HepG2 (cell line): Measurements from ENCODE around the gene IER2. TPM values are rescaled to one million over a fixed set of nuclear protein-coding genes. Genes with fewer than 3 reads are reported as not detected.
A peak's percentile ranks its signal among the peaks of the same experiment; 100 is the strongest.

Experiments
- CEBPB ChIP-seq: IDR thresholded peaks from 2 replicates; pipeline ENCODE4 v1.6.1; 2011; ENCODE audit warnings: low read depth, low read length, improper control_type of control experiment, borderline replicate concordance
- ELK4 ChIP-seq: sonication (generic); formaldehyde crosslinking; IDR thresholded peaks from 2 replicates; pipeline ENCODE4 v1.9.0; 2021; ENCODE audit warnings: missing genetic modification reagents, borderline replicate concordance
- HBP1 ChIP-seq: IDR thresholded peaks from 2 replicates; pipeline ENCODE4 v1.6.1; 2016; ENCODE audit warnings: low read depth, control low read depth
- MIER2 ChIP-seq: IDR thresholded peaks from 2 replicates; pipeline ENCODE4 v1.6.1; 2016; ENCODE audit warnings: missing biosample characterization, missing genetic modification reagents
- SIX1 ChIP-seq: sonication (generic); formaldehyde crosslinking; IDR thresholded peaks from 2 replicates; pipeline ENCODE4 v1.4.0; 2020; ENCODE audit warnings: missing genetic modification reagents, borderline replicate concordance
- THAP8 ChIP-seq: sonication (generic); formaldehyde crosslinking; IDR thresholded peaks from 2 replicates; pipeline ENCODE4 v1.5.1; 2020; ENCODE audit warnings: missing genetic modification reagents, mild to moderate bottlenecking, borderline replicate concordance
- ZBTB49 ChIP-seq: sonication (generic); formaldehyde crosslinking; IDR thresholded peaks from 2 replicates; pipeline ENCODE4 v1.4.0; 2020; ENCODE audit warnings: missing genetic modification reagents, borderline replicate concordance
- ZNF280B ChIP-seq: sonication (generic); formaldehyde crosslinking; IDR thresholded peaks from 2 replicates; pipeline ENCODE4 v1.5.0; 2020; ENCODE audit warnings: missing genetic modification reagents, mild to moderate bottlenecking, borderline replicate concordance
- ZNF644 ChIP-seq: IDR thresholded peaks from 2 replicates; pipeline ENCODE4 v1.6.1; 2016; ENCODE audit warnings: low read depth
- ZNF646 ChIP-seq: sonication (generic); formaldehyde crosslinking; IDR thresholded peaks from 2 replicates; pipeline ENCODE4 v1.9.0; 2021; ENCODE audit warnings: mild to moderate bottlenecking, missing genetic modification reagents
- ZSCAN25 ChIP-seq: sonication (generic); formaldehyde crosslinking; IDR thresholded peaks from 2 replicates; pipeline ENCODE4 v1.8.0; 2022; ENCODE audit warnings: mild to moderate bottlenecking, missing genetic modification reagents
- ZSCAN29 ChIP-seq: sonication (generic); formaldehyde crosslinking; conservative IDR thresholded peaks from 2 replicates; pipeline ENCODE4 v1.4.0; 2020; ENCODE audit warnings: mild to moderate bottlenecking, missing genetic modification reagents
- polyA plus RNA-seq, 8 experiments: library from polyadenylated mRNA; depleted of rRNA in 3 of 8; stranded (reverse) in 7 of 8; unstranded in 1 of 8; fragments of >200 nt; fragmentation: Illumina TruSeq in 4 of 8; extraction: Trizol in 4 of 8; gene quantifications; 2 replicates each; pipeline versions ENCODE4 v1.2.1 to v1.2.3, GENCODE V29; 2011 to 2016; ENCODE audit warnings: low read depth in 4 of 8, missing spikeins in 1 of 8, mixed read lengths in 1 of 8; ENCODE audit not compliant: insufficient read depth in 1 of 8
- total RNA-seq, 5 experiments: library from RNA; depleted of rRNA; stranded (reverse); fragments of >200 nt; fragmentation: Illumina TruSeq; extraction: Trizol; gene quantifications; 2 replicates each; pipeline ENCODE4 v1.2.3, GENCODE V29; 2016; ENCODE audit warnings: low read depth in 1 of 5

Gene IER2
- total and polyA plus RNA-seq, 2 of the 13 experiments (the other 11 are each of a cell fraction or from before 2014, with no cell fraction given), result 10.1 to 14.3 TPM

GRCh38 chr19:13164343-13165161 is 14.3 kb downstream of the IER2 start (continued):
- no peak for TF ChIP-seq THAP8
- no peak for TF ChIP-seq ZBTB49 (CRISPR knock-in tag)
- no peak for TF ChIP-seq ELK4 (CRISPR knock-in tag)
- no peak for TF ChIP-seq ZNF646
- no peak; the same call in 1 of the 2 replicates for TF ChIP-seq HBP1 (CRISPR knock-in tag)
- TF ChIP-seq MIER2 (CRISPR knock-in tag), result peak; percentile 57; the same call in 1 of the 2 replicates
- TF ChIP-seq ZNF280B (CRISPR knock-in tag), result peak; percentile 67; the same call in 1 of the 2 replicates
- TF ChIP-seq CEBPB, result no peak
- TF ChIP-seq ZNF644 (CRISPR knock-in tag), result no peak
- peak; percentile 34; the same call in 1 of the 2 replicates for TF ChIP-seq ZSCAN25
- no peak for TF ChIP-seq SIX1 (CRISPR knock-in tag)
- no peak for TF ChIP-seq ZSCAN29 (CRISPR knock-in tag)
